ENCODE data around the gene LYST. TPM values are rescaled to one million over a fixed set of nuclear protein-coding genes. Genes with fewer than 3 reads are reported as not detected.

The LYST gene
- total and polyA plus RNA-seq, 2 donors (not counting 1 experiment from before 2014, with no cell fraction given) = 7.5 to 50.2 TPM

DNA sequence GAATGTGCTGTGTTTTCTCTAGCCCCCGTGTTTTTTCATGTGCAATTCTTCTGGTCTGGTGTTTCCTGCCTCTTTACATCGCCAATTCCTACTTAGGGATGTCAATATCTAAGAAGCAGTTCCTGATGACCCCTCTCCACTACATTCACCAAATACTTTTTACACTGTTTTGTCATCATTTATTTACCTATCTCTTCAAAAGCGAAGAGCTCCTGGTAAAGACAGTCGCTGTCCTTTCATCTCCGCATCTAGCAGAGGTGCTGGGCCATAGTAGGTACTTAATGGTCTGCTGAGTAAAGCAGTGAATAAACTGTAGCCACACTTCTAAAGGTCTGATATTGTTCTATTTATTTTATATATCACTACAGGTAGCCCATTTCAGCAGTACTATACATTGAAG is 43.0 kb downstream of the LYST start:
- no peak for TF ChIP-seq EZH2 (IDR thresholded peaks at IDR 0.05; ENCODE audit: low read length, missing control alignments)
- TF ChIP-seq, protein P1, sequence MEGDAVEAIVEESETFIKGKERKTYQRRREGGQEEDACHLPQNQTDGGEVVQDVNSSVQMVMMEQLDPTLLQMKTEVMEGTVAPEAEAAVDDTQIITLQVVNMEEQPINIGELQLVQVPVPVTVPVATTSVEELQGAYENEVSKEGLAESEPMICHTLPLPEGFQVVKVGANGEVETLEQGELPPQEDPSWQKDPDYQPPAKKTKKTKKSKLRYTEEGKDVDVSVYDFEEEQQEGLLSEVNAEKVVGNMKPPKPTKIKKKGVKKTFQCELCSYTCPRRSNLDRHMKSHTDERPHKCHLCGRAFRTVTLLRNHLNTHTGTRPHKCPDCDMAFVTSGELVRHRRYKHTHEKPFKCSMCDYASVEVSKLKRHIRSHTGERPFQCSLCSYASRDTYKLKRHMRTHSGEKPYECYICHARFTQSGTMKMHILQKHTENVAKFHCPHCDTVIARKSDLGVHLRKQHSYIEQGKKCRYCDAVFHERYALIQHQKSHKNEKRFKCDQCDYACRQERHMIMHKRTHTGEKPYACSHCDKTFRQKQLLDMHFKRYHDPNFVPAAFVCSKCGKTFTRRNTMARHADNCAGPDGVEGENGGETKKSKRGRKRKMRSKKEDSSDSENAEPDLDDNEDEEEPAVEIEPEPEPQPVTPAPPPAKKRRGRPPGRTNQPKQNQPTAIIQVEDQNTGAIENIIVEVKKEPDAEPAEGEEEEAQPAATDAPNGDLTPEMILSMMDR (conservative IDR thresholded peaks at IDR 0.05 in 1 of 2, IDR thresholded peaks at IDR 0.05 in 1 of 2; ENCODE audit: low read depth in 1 of 2, low read length in 2 of 2) = no peak
- no peak for DNase-seq (ENCODE audit: low read depth in 2 of 2)
- H4K20me1 ChIP-seq (ENCODE audit: control insufficient read depth, extremely low read depth, insufficient read depth, low read length) = no peaks in the 10 kb centered on the region
- peaks cover 9% of the 10 kb centered on the region for H3K4me1 ChIP-seq (ENCODE audit: control insufficient read depth, extremely low read depth, insufficient read depth, low read length)
- no peak overlapping the region for H3K27ac ChIP-seq (ENCODE audit: insufficient read depth, low read length)
- H3K79me2 ChIP-seq (ENCODE audit: control insufficient read depth, insufficient read depth, low read length) = no peaks in the 10 kb centered on the region
- H3K27me3 ChIP-seq (ENCODE audit: control insufficient read depth, insufficient read depth, low read length) = no peaks in the 10 kb centered on the region
- H3K9ac ChIP-seq (ENCODE audit: insufficient read depth, low read length) = no peak overlapping the region
- no peak overlapping the region for H2AFZ ChIP-seq (ENCODE audit: low read length)
- H3K9me3 ChIP-seq (ENCODE audit: control insufficient read depth, insufficient read depth, low read depth, low read length) = no peaks in the 10 kb centered on the region
- no peaks in the 10 kb centered on the region for H3K36me3 ChIP-seq (ENCODE audit: control insufficient read depth, insufficient read depth, low read length)
- H3K4me2 ChIP-seq (ENCODE audit: extremely low read depth, insufficient read depth, low read length) = no peak overlapping the region
- H3K4me3 ChIP-seq (replicated peaks in 1 of 4; ENCODE audit: control extremely low read depth in 1 of 4, insufficient read depth in 1 of 4, low read depth in 3 of 4, low read length in 4 of 4) = no peak overlapping the region

DNA sequence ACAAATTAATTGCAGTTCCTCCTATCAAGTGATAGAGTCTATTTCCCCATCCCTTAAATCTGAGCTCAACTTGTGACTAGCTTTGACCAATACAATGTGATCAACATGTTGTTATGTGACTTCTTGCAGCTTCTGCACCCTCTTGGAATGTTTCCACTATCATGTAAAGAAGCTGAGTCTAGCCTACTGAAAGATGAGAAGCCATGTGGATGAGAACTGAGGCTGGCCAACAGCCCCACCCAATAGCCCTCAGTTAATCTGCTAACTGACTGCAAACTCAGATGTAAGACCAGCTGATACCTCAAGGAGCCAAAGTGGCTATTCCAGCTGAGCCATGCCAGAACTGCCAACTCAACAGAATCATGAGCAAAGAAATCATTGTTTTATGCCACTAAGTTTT is 44.0 kb downstream of the LYST start:
- H3K36me3 ChIP-seq (ENCODE audit: control insufficient read depth, insufficient read depth, low read length) = no peaks in the 10 kb centered on the region
- TF ChIP-seq EZH2 (IDR thresholded peaks at IDR 0.05; ENCODE audit: low read length, missing control alignments) = no peak
- TF ChIP-seq, protein P1 (conservative IDR thresholded peaks at IDR 0.05 in 1 of 2, IDR thresholded peaks at IDR 0.05 in 1 of 2; ENCODE audit: low read depth in 1 of 2, low read length in 2 of 2) = no peak
- H3K4me2 ChIP-seq (ENCODE audit: extremely low read depth, insufficient read depth, low read length) = no peak overlapping the region
- no peaks in the 10 kb centered on the region for H3K79me2 ChIP-seq (ENCODE audit: control insufficient read depth, insufficient read depth, low read length)
- no peak overlapping the region for H2AFZ ChIP-seq (ENCODE audit: low read length)
- H4K20me1 ChIP-seq (ENCODE audit: control insufficient read depth, extremely low read depth, insufficient read depth, low read length) = no peaks in the 10 kb centered on the region
- H3K9ac ChIP-seq (ENCODE audit: insufficient read depth, low read length) = no peak overlapping the region
- DNase-seq (ENCODE audit: low read depth in 2 of 2) = peak in 1 of 2 donors; percentile 41
- no peaks in the 10 kb centered on the region for H3K27me3 ChIP-seq (ENCODE audit: control insufficient read depth, insufficient read depth, low read length)
- H3K27ac ChIP-seq (ENCODE audit: insufficient read depth, low read length) = no peak overlapping the region
- H3K9me3 ChIP-seq (ENCODE audit: control insufficient read depth, insufficient read depth, low read depth, low read length) = no peaks in the 10 kb centered on the region
- H3K4me1 ChIP-seq (ENCODE audit: control insufficient read depth, extremely low read depth, insufficient read depth, low read length) = peaks cover 9% of the 10 kb centered on the region
- no peak overlapping the region for H3K4me3 ChIP-seq (replicated peaks in 1 of 4; ENCODE audit: control extremely low read depth in 1 of 4, insufficient read depth in 1 of 4, low read depth in 3 of 4, low read length in 4 of 4)

DNA sequence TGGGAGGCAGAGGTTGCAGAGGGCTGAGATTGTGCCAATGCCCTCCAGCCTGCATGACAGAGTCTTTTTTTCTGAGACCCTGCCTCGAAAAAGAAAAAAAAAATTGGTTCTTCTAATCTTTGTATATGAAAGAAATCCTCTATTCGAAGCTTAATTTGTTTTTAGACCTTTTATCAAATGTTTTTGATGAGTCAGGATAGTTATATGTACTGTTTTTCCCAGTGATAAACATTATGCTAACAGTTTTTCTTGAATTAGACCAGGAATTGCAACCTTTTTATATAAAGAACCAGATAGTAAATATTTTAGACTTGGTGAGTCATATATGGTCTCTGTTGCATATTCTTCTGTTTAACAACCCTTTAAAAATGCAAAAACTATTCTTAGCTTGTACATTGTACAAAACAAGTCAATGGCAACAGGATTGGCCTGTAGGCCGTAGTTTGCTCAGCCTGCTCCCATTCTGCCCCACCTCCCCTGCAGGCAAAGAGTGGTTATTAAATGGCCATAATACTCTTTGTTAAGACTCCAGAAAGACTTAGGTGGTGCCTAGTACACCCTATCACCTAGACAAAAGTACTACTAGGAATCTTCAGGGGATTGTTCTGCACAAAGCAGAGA is 45.2 kb downstream of the LYST start:
- Histone ChIP-seq H3K4me1 (ENCODE audit: control insufficient read depth, extremely low read depth, insufficient read depth, low read length) (peaks cover 9% of the 10 kb centered on the region), H3K4me2 (ENCODE audit: extremely low read depth, insufficient read depth, low read length) (peak overlapping the region; percentile 5), H3K9ac (ENCODE audit: insufficient read depth, low read length) (no peak overlapping the region), H3K27me3 (ENCODE audit: control insufficient read depth, insufficient read depth, low read length) (no peaks in the 10 kb centered on the region), H2AFZ (ENCODE audit: low read length) (no peak overlapping the region), H3K9me3 (ENCODE audit: control insufficient read depth, insufficient read depth, low read depth, low read length) (no peaks in the 10 kb centered on the region), H3K36me3 (ENCODE audit: control insufficient read depth, insufficient read depth, low read length) (no peaks in the 10 kb centered on the region), H4K20me1 (ENCODE audit: control insufficient read depth, extremely low read depth, insufficient read depth, low read length) (no peaks in the 10 kb centered on the region), H3K4me3 (replicated peaks in 1 of 4; ENCODE audit: control extremely low read depth in 1 of 4, insufficient read depth in 1 of 4, low read depth in 3 of 4, low read length in 4 of 4) (no peak overlapping the region), H3K27ac (ENCODE audit: insufficient read depth, low read length) (no peak overlapping the region), H3K79me2 (ENCODE audit: control insufficient read depth, insufficient read depth, low read length) (no peaks in the 10 kb centered on the region)
- TF ChIP-seq, protein P1 (conservative IDR thresholded peaks at IDR 0.05 in 1 of 2, IDR thresholded peaks at IDR 0.05 in 1 of 2; ENCODE audit: low read depth in 1 of 2, low read length in 2 of 2) = no peak
- no peak for TF ChIP-seq EZH2 (IDR thresholded peaks at IDR 0.05; ENCODE audit: low read length, missing control alignments)
- peak; percentile 65 to 70 for DNase-seq (ENCODE audit: low read depth in 2 of 2)

All from fibroblast of lung (primary cell).